Measurements from ENCODE around the gene NDC1.
"Not testable (repeated sequence)": the region's sequence is repeated elsewhere in the genome, so short reads cannot be mapped to it uniquely, and the experiment has no call there.

NDC1 gene

DNA sequence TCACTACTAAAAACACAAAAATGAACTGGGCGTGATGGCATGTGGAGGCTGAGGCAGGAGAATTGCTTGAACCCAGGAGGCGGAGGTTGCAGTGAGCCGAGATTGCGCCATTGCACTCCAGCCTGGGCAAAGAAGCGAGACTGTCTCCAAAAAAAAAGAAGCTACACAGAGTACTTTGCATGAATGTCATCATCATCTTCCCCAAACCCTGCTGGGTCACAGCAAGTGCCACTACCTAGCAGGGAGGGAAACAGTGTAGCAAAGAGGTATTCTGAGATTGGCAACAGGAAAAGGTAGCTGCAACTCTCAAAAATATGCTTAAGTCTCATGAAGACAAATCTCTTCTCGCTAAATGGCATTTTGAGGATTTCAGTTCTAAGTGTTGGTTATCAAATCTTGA lies 12.8 kb downstream of the NDC1 start:
- TF ChIP-seq, protein P1, sequence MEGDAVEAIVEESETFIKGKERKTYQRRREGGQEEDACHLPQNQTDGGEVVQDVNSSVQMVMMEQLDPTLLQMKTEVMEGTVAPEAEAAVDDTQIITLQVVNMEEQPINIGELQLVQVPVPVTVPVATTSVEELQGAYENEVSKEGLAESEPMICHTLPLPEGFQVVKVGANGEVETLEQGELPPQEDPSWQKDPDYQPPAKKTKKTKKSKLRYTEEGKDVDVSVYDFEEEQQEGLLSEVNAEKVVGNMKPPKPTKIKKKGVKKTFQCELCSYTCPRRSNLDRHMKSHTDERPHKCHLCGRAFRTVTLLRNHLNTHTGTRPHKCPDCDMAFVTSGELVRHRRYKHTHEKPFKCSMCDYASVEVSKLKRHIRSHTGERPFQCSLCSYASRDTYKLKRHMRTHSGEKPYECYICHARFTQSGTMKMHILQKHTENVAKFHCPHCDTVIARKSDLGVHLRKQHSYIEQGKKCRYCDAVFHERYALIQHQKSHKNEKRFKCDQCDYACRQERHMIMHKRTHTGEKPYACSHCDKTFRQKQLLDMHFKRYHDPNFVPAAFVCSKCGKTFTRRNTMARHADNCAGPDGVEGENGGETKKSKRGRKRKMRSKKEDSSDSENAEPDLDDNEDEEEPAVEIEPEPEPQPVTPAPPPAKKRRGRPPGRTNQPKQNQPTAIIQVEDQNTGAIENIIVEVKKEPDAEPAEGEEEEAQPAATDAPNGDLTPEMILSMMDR (conservative IDR thresholded peaks at IDR 0.05; ENCODE audit: low read depth, low read length), result no peak
- H3K27ac ChIP-seq, result no peak overlapping the region
- H3K79me2 ChIP-seq (ENCODE audit: insufficient read depth, low read depth), result peaks cover 4% of the 10 kb centered on the region; the same call in 1 of the 2 replicates
- no peaks in the 10 kb centered on the region; the same call in 1 of the 2 replicates for H4K20me1 ChIP-seq (ENCODE audit: insufficient read depth)
- no peaks in the 10 kb centered on the region for H3K4me1 ChIP-seq (ENCODE audit: low read depth, poor library complexity, severe bottlenecking)
- no peak overlapping the region for H3K9ac ChIP-seq
- no peak overlapping the region for H3K4me2 ChIP-seq
- H3K36me3 ChIP-seq (ENCODE audit: insufficient read depth), result peaks cover 5% of the 10 kb centered on the region; the same call in 1 of the 2 replicates
- no peak overlapping the region for H2AFZ ChIP-seq (ENCODE audit: low read depth)
- H3K4me3 ChIP-seq (IDR thresholded peaks at IDR 0.05; ENCODE audit: insufficient read depth, low read depth, low read length), result no peak overlapping the region
- H3K27me3 ChIP-seq (ENCODE audit: insufficient read depth, low read depth), result no peaks in the 10 kb centered on the region

DNA sequence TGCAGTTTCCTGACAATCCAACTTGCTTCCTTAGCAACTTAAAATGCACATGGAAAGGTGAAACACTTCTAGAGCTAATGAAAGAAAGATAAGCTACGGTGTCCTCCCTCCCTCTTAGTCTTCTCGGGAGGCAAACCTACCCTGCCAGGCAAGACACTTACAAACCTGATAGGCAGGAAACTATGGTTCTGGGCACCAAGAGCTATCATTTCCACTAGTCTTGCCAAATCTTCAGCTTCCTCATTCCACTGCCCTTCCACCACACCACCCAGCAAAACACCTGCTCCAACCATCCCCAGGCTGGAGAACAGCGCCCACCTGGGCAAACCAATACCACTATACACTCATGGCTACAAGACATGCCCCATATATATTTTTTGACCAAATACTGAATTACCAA lies 15.2 kb downstream of the NDC1 start:
- Histone ChIP-seq H3K9ac (no peak overlapping the region), H3K27me3 (ENCODE audit: insufficient read depth, low read depth) (no peaks in the 10 kb centered on the region), H3K27ac (no peak overlapping the region), H3K4me2 (no peak overlapping the region), H3K4me1 (ENCODE audit: low read depth, poor library complexity, severe bottlenecking) (no peaks in the 10 kb centered on the region), H2AFZ (ENCODE audit: low read depth) (no peak overlapping the region), H4K20me1 (ENCODE audit: insufficient read depth) (no peaks in the 10 kb centered on the region; the same call in 1 of the 2 replicates), H3K4me3 (IDR thresholded peaks at IDR 0.05; ENCODE audit: insufficient read depth, low read depth, low read length) (no peak overlapping the region), H3K36me3 (ENCODE audit: insufficient read depth) (peaks cover 6% of the 10 kb centered on the region; the same call in 1 of the 2 replicates), H3K79me2 (ENCODE audit: insufficient read depth, low read depth) (0 out of 2 replicates have a peak, but pooled peaks cover 4% of the 10 kb centered on the region)
- TF ChIP-seq, protein P1 (conservative IDR thresholded peaks at IDR 0.05; ENCODE audit: low read depth, low read length), result no peak

DNA sequence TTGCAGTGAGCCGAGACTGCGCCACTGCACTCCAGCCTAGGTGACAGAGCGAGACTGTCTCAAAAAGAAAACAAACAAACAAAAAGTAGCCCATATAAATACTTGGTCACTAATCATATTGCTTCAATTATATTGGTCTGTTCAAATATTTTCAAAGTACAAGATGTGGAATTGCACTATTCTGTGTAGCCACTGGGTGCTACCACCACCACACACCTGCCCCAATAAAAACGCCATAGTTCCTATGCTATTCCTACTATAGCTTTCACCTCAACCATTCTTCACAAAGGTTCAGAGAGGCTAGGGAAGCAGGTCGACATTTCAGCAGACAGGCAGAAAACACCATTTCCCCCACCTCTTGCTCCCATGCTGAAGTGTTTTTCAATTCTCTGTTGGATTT lies 16.7 kb downstream of the NDC1 start:
- no peaks in the 10 kb centered on the region for H3K79me2 ChIP-seq (ENCODE audit: insufficient read depth, low read depth)
- TF ChIP-seq, protein P1 (conservative IDR thresholded peaks at IDR 0.05; ENCODE audit: low read depth, low read length), result no peak
- peaks cover 13% of the 10 kb centered on the region for H3K36me3 ChIP-seq (ENCODE audit: insufficient read depth)
- no peak overlapping the region for H3K27ac ChIP-seq
- H3K4me3 ChIP-seq (IDR thresholded peaks at IDR 0.05; ENCODE audit: insufficient read depth, low read depth, low read length), result no peak overlapping the region
- no peaks in the 10 kb centered on the region for H3K27me3 ChIP-seq (ENCODE audit: insufficient read depth, low read depth)
- no peaks in the 10 kb centered on the region for H4K20me1 ChIP-seq (ENCODE audit: insufficient read depth)
- H3K9ac ChIP-seq, result no peak overlapping the region
- no peak overlapping the region for H2AFZ ChIP-seq (ENCODE audit: low read depth)
- H3K4me1 ChIP-seq (ENCODE audit: low read depth, poor library complexity, severe bottlenecking), result no peaks in the 10 kb centered on the region
- H3K4me2 ChIP-seq, result no peak overlapping the region

DNA sequence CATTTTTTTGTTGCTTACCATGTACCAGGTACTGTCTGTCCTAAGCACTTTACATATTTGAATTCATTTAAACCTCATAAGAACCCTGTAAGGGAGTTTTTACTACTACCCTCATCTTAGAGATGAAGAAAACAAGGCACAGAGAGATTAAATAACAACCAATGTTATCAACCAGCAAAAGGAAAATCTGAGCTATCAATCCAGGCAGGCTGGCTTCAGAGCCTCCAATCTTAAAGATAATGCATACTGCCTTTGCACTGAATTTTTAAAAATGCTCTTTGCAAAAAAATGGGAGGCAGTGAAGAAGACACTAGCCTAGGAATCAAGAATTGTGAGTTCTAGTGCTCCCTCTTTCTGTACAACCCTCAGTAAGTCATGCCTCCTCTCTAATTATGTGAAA lies 18.7 kb downstream of the NDC1 start:
- peaks cover 13% of the 10 kb centered on the region for H3K36me3 ChIP-seq (ENCODE audit: insufficient read depth)
- H3K4me1 ChIP-seq (ENCODE audit: low read depth, poor library complexity, severe bottlenecking), result no peaks in the 10 kb centered on the region
- TF ChIP-seq, protein P1 (conservative IDR thresholded peaks at IDR 0.05; ENCODE audit: low read depth, low read length), result no peak
- H4K20me1 ChIP-seq (ENCODE audit: insufficient read depth), result no peaks in the 10 kb centered on the region
- H3K4me3 ChIP-seq (IDR thresholded peaks at IDR 0.05; ENCODE audit: insufficient read depth, low read depth, low read length), result no peak overlapping the region
- H3K27ac ChIP-seq, result no peak overlapping the region
- H3K79me2 ChIP-seq (ENCODE audit: insufficient read depth, low read depth), result no peaks in the 10 kb centered on the region; the same call in 1 of the 2 replicates
- H2AFZ ChIP-seq (ENCODE audit: low read depth), result no peak overlapping the region
- H3K27me3 ChIP-seq (ENCODE audit: insufficient read depth, low read depth), result no peaks in the 10 kb centered on the region
- no peak overlapping the region for H3K9ac ChIP-seq
- H3K4me2 ChIP-seq, result no peak overlapping the region

DNA sequence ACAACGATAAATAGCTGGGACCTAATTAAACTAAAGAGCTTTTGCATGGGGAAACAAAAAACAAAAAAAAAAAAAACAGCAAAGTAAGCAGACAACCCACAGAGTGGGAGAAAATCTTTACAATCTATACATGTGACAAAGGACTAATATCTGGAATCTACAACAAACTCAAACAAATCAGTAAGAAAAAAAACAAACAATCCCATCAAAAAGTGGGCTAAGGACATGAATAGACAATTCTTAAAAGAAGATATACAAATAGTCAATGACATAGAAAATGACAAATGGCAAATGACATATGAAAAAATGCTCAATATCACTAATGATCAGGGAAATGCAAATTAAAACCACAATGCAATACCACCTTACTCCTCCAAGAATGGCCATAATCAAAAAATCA lies 21.5 kb downstream of the NDC1 start:
- not testable (repeated sequence) for H3K36me3 ChIP-seq (ENCODE audit: insufficient read depth); H3K27me3 ChIP-seq (ENCODE audit: insufficient read depth, low read depth); H3K4me1 ChIP-seq (ENCODE audit: low read depth, poor library complexity, severe bottlenecking); H3K9ac ChIP-seq; H3K79me2 ChIP-seq (ENCODE audit: insufficient read depth, low read depth); H3K27ac ChIP-seq; H2AFZ ChIP-seq (ENCODE audit: low read depth); H3K4me3 ChIP-seq (IDR thresholded peaks at IDR 0.05; ENCODE audit: insufficient read depth, low read depth, low read length); H3K4me2 ChIP-seq; H4K20me1 ChIP-seq (ENCODE audit: insufficient read depth)

DNA sequence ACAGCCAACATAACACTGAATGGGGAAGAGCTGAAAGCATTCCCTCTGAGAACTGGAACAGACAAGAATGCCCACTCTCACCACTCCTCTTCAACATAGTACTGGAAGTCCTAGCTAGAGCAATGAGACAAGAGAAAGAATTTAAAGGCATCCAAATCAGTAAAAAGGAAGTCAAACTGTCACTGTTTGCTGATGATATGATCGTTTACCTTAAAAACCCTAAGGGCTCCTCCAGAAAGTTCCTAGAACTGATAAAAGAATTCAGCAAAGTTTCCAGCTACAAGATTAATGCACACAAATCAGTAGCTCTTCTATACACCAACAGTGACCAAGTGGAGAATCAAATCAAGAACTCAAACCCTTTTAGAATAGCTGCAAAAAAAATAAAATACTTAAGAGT lies 22.6 kb downstream of the NDC1 start:
- H3K4me3 ChIP-seq (IDR thresholded peaks at IDR 0.05; ENCODE audit: insufficient read depth, low read depth, low read length); H3K27ac ChIP-seq; H3K4me2 ChIP-seq; H3K9ac ChIP-seq; H3K79me2 ChIP-seq (ENCODE audit: insufficient read depth, low read depth); H3K36me3 ChIP-seq (ENCODE audit: insufficient read depth); H3K27me3 ChIP-seq (ENCODE audit: insufficient read depth, low read depth); H2AFZ ChIP-seq (ENCODE audit: low read depth); H4K20me1 ChIP-seq (ENCODE audit: insufficient read depth): not testable (repeated sequence)
- H3K4me1 ChIP-seq (ENCODE audit: low read depth, poor library complexity, severe bottlenecking), result peaks cover 13% of the 10 kb centered on the region

All from KMS-11 (cell line).